Esophagus (tissue), 2 donors: Measurements from ENCODE around the gene SPG21. TPM values are rescaled to one million over a fixed set of nuclear protein-coding genes. Genes with fewer than 3 reads are reported as not detected.
"Not testable (repeated sequence)": the region's sequence is repeated elsewhere in the genome, so short reads cannot be mapped to it uniquely, and the experiment has no call there.

Experiments
- H3K27ac ChIP-seq, 2 donors: one replicate each; pipeline ENCODE4 v1.5.1; 2013; ENCODE audit warnings: low read depth in 2 of 2, mild to moderate bottlenecking in 2 of 2, inconsistent platforms in 1 of 2, low read length in 1 of 2, moderate library complexity in 1 of 2
- H3K27me3 ChIP-seq, 2 donors: one replicate each; pipeline ENCODE4 v1.6.1; 2013; ENCODE audit warnings: low read length in 2 of 2, control low read depth in 1 of 2, mild to moderate bottlenecking in 1 of 2; ENCODE audit not compliant: insufficient read depth in 2 of 2, control insufficient read depth in 1 of 2
- H3K36me3 ChIP-seq, 2 donors: one replicate each; pipeline ENCODE4 v1.6.1; 2013; ENCODE audit warnings: low read length in 1 of 2; ENCODE audit not compliant: control insufficient read depth in 2 of 2, insufficient read depth in 2 of 2
- H3K4me1 ChIP-seq, 2 donors: one replicate each; pipeline ENCODE4 v1.6.1; 2013; ENCODE audit warnings: low read length in 1 of 2; ENCODE audit not compliant: control insufficient read depth in 2 of 2, insufficient read depth in 2 of 2
- H3K4me3 ChIP-seq, 2 donors: one replicate each; pipeline ENCODE4 v1.5.1; 2013; ENCODE audit warnings: low read length in 2 of 2, mild to moderate bottlenecking in 2 of 2, low read depth in 1 of 2, moderate library complexity in 1 of 2
- H3K9me3 ChIP-seq, 2 donors: one replicate each; pipeline ENCODE4 v1.6.1; 2013; ENCODE audit warnings: mild to moderate bottlenecking in 2 of 2, low read depth in 1 of 2, low read length in 1 of 2, moderate library complexity in 1 of 2; ENCODE audit not compliant: control insufficient read depth in 2 of 2, insufficient read depth in 1 of 2
- WGBS, 2 donors: extraction: QIAGEN DNeasy Blood & Tissue Kit; methylation state at CpG; one replicate each; pipeline ENCODE4 v1.1.7; 2013; 5-methylcytosine and 5-hydroxymethylcytosine counted together
- polyA plus RNA-seq, 2 donors: library from polyadenylated mRNA; stranded (reverse); fragments of 200-250 nt; gene quantifications; one replicate each; pipeline ENCODE4 v1.2.3, GENCODE V29; 2013
- donor health status: healthy with polysubstance abuse.
- donor health status: Bipolar disorder and iron deficiency.

The SPG21 gene
- polyA plus RNA-seq, 2 donors = 22.9 to 34.3 TPM

- Histone ChIP-seq H3K9me3 (no peaks in the 10 kb centered on the region), H3K27ac (no peak overlapping the region), H3K4me3 (peak overlapping the region; percentile 14 to 72), H3K36me3 (no peaks in the 10 kb centered on the region), H3K27me3 (no peaks in the 10 kb centered on the region), H3K4me1 (peaks cover 0 to 8% of the 10 kb centered on the region in 2 donors)
- WGBS, 2 donors = 46 to 47% methylated on average over 10 of the region's 10 CpGs
Measured at GRCh38 chr15:65028338-65028737, 38.6 kb upstream of the SPG21 start.

GRCh38 chr15:65027593-65027992 is 37.9 kb upstream of the SPG21 start:
- Histone ChIP-seq H3K27ac (no peak overlapping the region), H3K27me3 (no peaks in the 10 kb centered on the region), H3K4me3 (no peak overlapping the region), H3K9me3 (no peaks in the 10 kb centered on the region), H3K4me1 (peaks cover 0 to 5% of the 10 kb centered on the region in 2 donors), H3K36me3 (no peaks in the 10 kb centered on the region)
- 83 to 84% methylated on average over 1 of the region's 1 CpG for WGBS, 2 donors

GRCh38 chr15:65026756-65027155 is 37.0 kb upstream of the SPG21 start:
- no peaks in the 10 kb centered on the region for H3K27me3 ChIP-seq
- H3K9me3 ChIP-seq = no peaks in the 10 kb centered on the region
- H3K27ac ChIP-seq = no peak overlapping the region
- peaks cover 0 to 5% of the 10 kb centered on the region in 2 donors for H3K4me1 ChIP-seq
- 89 to 91% methylated on average over 6 of the region's 6 CpGs for WGBS, 2 donors
- no peaks in the 10 kb centered on the region for H3K36me3 ChIP-seq
- no peak overlapping the region for H3K4me3 ChIP-seq

- no peaks in the 10 kb centered on the region for H3K4me1 ChIP-seq
- peaks cover 3 to 4% of the 10 kb centered on the region in 2 donors for H3K36me3 ChIP-seq
- no peak overlapping the region for H3K4me3 ChIP-seq
Measured at GRCh38 chr15:65021488-65021887, 31.8 kb upstream of the SPG21 start.

GRCh38 chr15:65020419-65020818 is 30.7 kb upstream of the SPG21 start:
- H3K4me1 ChIP-seq = no peaks in the 10 kb centered on the region
- peaks cover 6% of the 10 kb centered on the region in 2 donors for H3K36me3 ChIP-seq
- no peak overlapping the region for H3K4me3 ChIP-seq
- no peak overlapping the region for H3K27ac ChIP-seq
- H3K9me3 ChIP-seq = no peaks in the 10 kb centered on the region
- H3K27me3 ChIP-seq = no peaks in the 10 kb centered on the region
- WGBS, 2 donors = 92 to 95% methylated on average over 1 of the region's 1 CpG

More at GRCh38 chr15:65021488-65021887, 31.8 kb upstream of the SPG21 start:
- no peaks in the 10 kb centered on the region for H3K9me3 ChIP-seq
- no peaks in the 10 kb centered on the region for H3K27me3 ChIP-seq
- no peak overlapping the region for H3K27ac ChIP-seq

GRCh38 chr15:65011198-65011597 is 21.5 kb upstream of the SPG21 start:
- H3K4me1 ChIP-seq, H3K4me3 ChIP-seq, H3K36me3 ChIP-seq, H3K27ac ChIP-seq, H3K27me3 ChIP-seq, H3K9me3 ChIP-seq: not testable (repeated sequence)
- 80 to 90% methylated on average over 4 of the region's 4 CpGs for WGBS, 2 donors

- no peak overlapping the region for H3K27ac ChIP-seq
- no peaks in the 10 kb centered on the region for H3K27me3 ChIP-seq
- H3K9me3 ChIP-seq = peaks cover 0 to 3% of the 10 kb centered on the region in 2 donors
- H3K36me3 ChIP-seq = peaks cover 2% of the 10 kb centered on the region in 2 donors
- no peak overlapping the region for H3K4me3 ChIP-seq
- H3K4me1 ChIP-seq = no peaks in the 10 kb centered on the region
- 78 to 79% methylated on average over 2 of the region's 2 CpGs for WGBS, 2 donors
Measured at GRCh38 chr15:65008983-65009382, 19.3 kb upstream of the SPG21 start.

- 80 to 81% methylated on average over 3 of the region's 3 CpGs for WGBS, 2 donors
- H3K4me3 ChIP-seq = no peak overlapping the region
- H3K9me3 ChIP-seq = no peaks in the 10 kb centered on the region
- H3K36me3 ChIP-seq = peaks cover 2% of the 10 kb centered on the region in 2 donors
- H3K27ac ChIP-seq = no peak overlapping the region
- no peaks in the 10 kb centered on the region for H3K27me3 ChIP-seq
- H3K4me1 ChIP-seq = no peaks in the 10 kb centered on the region
Measured at GRCh38 chr15:65006876-65007275, 17.2 kb upstream of the SPG21 start.

- Histone ChIP-seq H3K27ac (no peak overlapping the region), H3K4me1 (no peaks in the 10 kb centered on the region), H3K27me3 (no peaks in the 10 kb centered on the region), H3K9me3 (no peaks in the 10 kb centered on the region), H3K4me3 (no peak overlapping the region), H3K36me3 (peaks cover 0 to 2% of the 10 kb centered on the region in 2 donors)
- 87 to 92% methylated on average over 3 of the region's 3 CpGs for WGBS, 2 donors
Measured at GRCh38 chr15:65004993-65005392, 15.3 kb upstream of the SPG21 start.

GRCh38 chr15:64997745-64998375 is 8.1 kb upstream of the SPG21 start:
- no peak overlapping the region for H3K27ac ChIP-seq
- no peaks in the 10 kb centered on the region for H3K36me3 ChIP-seq
- H3K27me3 ChIP-seq = no peaks in the 10 kb centered on the region
- 83 to 93% methylated on average over 4 of the region's 4 CpGs for WGBS, 2 donors
- no peak overlapping the region for H3K4me3 ChIP-seq
- H3K9me3 ChIP-seq = no peaks in the 10 kb centered on the region
- no peaks in the 10 kb centered on the region for H3K4me1 ChIP-seq
